EH (cell line): ENCODE measurements around the gene HS6ST1.
A peak's percentile ranks its signal among the peaks of the same experiment; 100 is the strongest.

Source experiments
- DNase-seq: peaks from one replicate; pipeline ENCODE4 v3.0.0-alpha.2; 2015; ENCODE audit warnings: low read depth

The HS6ST1 gene

GRCh38 chr2:128310094-128310716 lies 8.5 kb downstream of the HS6ST1 start:
- DNase-seq, result no peak

GRCh38 chr2:128309280-128310093 lies 9.2 kb downstream of the HS6ST1 start:
- no peak for DNase-seq

- DNase-seq, result no peak
These were observed 9.8 kb downstream of the HS6ST1 start for GRCh38 chr2:128308889-128309279.

GRCh38 chr2:128308284-128308731 lies 10.4 kb downstream of the HS6ST1 start:
- DNase-seq, result no peak

- no peak for DNase-seq
These were observed 11.1 kb downstream of the HS6ST1 start for GRCh38 chr2:128307595-128307994.

- DNase-seq, result no peak
These were observed 11.7 kb downstream of the HS6ST1 start for GRCh38 chr2:128306931-128307460.

- peak; percentile 99 for DNase-seq
These were observed 12.4 kb downstream of the HS6ST1 start for GRCh38 chr2:128306081-128306930.

- DNase-seq, result no peak
These were observed 13.1 kb downstream of the HS6ST1 start for GRCh38 chr2:128305555-128306080.

- DNase-seq, result peak; percentile 97
These were observed 13.7 kb downstream of the HS6ST1 start for GRCh38 chr2:128304715-128305554.

GRCh38 chr2:128304330-128304714 lies 14.3 kb downstream of the HS6ST1 start:
- DNase-seq, result no peak

GRCh38 chr2:128303911-128304310 lies 14.8 kb downstream of the HS6ST1 start:
- DNase-seq, result no peak

- DNase-seq, result no peak
These were observed 15.4 kb downstream of the HS6ST1 start for GRCh38 chr2:128303095-128303791.

- DNase-seq, result peak; percentile 16
These were observed 16.0 kb downstream of the HS6ST1 start for GRCh38 chr2:128302744-128303067.

GRCh38 chr2:128302011-128302743 lies 16.5 kb downstream of the HS6ST1 start:
- no peak for DNase-seq

GRCh38 chr2:128301501-128301966 lies 17.1 kb downstream of the HS6ST1 start:
- peak; percentile 100 for DNase-seq

- no peak for DNase-seq
These were observed 17.6 kb downstream of the HS6ST1 start for GRCh38 chr2:128301021-128301420.

GRCh38 chr2:128300151-128301020 lies 18.3 kb downstream of the HS6ST1 start:
- DNase-seq, result peak; percentile 67

- no peak for DNase-seq
These were observed 19.0 kb downstream of the HS6ST1 start for GRCh38 chr2:128299628-128300027.
